Measurements from ENCODE around the gene PRSS56. TPM values are rescaled to one million over a fixed set of nuclear protein-coding genes. Genes with fewer than 3 reads are reported as not detected.

The PRSS56 gene
- polyA plus RNA-seq, 4 donors: 0.15 to 0.29 TPM; not detected in 2

- no peak for DNase-seq (ENCODE audit: low read depth in 4 of 4, low spot score in 3 of 4)
These were observed 19.4 kb downstream of the PRSS56 start, which contains the start of gene CHRNG for GRCh38 chr2:232539298-232540231. TSS of gene CHRNG (plus strand) at chr2:232539692. CDS start at chr2:232539748, 56 bp downstream.

- no peak for DNase-seq (ENCODE audit: low read depth in 4 of 4, low spot score in 3 of 4)
These were observed 20.4 kb downstream of the PRSS56 start for GRCh38 chr2:232540441-232541041.

- no peak for DNase-seq (ENCODE audit: low read depth in 4 of 4, low spot score in 3 of 4)
These were observed 21.2 kb downstream of the PRSS56 start for GRCh38 chr2:232541195-232541960.

- DNase-seq (ENCODE audit: low read depth in 4 of 4, low spot score in 3 of 4): no peak
These were observed 21.9 kb downstream of the PRSS56 start for GRCh38 chr2:232541961-232542714.

GRCh38 chr2:232542715-232543467 is 22.7 kb downstream of the PRSS56 start:
- DNase-seq (ENCODE audit: low read depth in 4 of 4, low spot score in 3 of 4): no peak

GRCh38 chr2:232543491-232543890 is 23.3 kb downstream of the PRSS56 start:
- no peak for DNase-seq (ENCODE audit: low read depth in 4 of 4, low spot score in 3 of 4)

GRCh38 chr2:232543928-232544631 is 23.9 kb downstream of the PRSS56 start:
- DNase-seq (ENCODE audit: low read depth in 4 of 4, low spot score in 3 of 4): no peak

GRCh38 chr2:232544674-232545073 is 24.5 kb downstream of the PRSS56 start:
- no peak for DNase-seq (ENCODE audit: low read depth in 4 of 4, low spot score in 3 of 4)

- no peak for DNase-seq (ENCODE audit: low read depth in 4 of 4, low spot score in 3 of 4)
These were observed 25.6 kb downstream of the PRSS56 start for GRCh38 chr2:232545511-232546375.

GRCh38 chr2:232547991-232548390 is 27.8 kb downstream of the PRSS56 start:
- no peak for DNase-seq (ENCODE audit: low read depth in 4 of 4, low spot score in 3 of 4)

- DNase-seq (ENCODE audit: low read depth in 4 of 4, low spot score in 3 of 4): no peak
These were observed 29.6 kb downstream of the PRSS56 start for GRCh38 chr2:232549655-232550353.

GRCh38 chr2:232550354-232551249 is 30.4 kb downstream of the PRSS56 start, which contains the start of the genes EIF4E2 and TIGD1:
TSS of gene EIF4E2 (plus strand) at chr2:232550689. CDS start at chr2:232550725, 36 bp downstream.
TSS of gene TIGD1 (minus strand) at chr2:232550557. CDS start at chr2:232549882, 675 bp downstream.
- DNase-seq (ENCODE audit: low read depth in 4 of 4, low spot score in 3 of 4): peak; percentile 85 to 90 (median 88)

GRCh38 chr2:232551250-232551638 is 31.1 kb downstream of the PRSS56 start:
- DNase-seq (ENCODE audit: low read depth in 4 of 4, low spot score in 3 of 4): no peak

- DNase-seq (ENCODE audit: low read depth in 4 of 4, low spot score in 3 of 4): no peak
These were observed 31.6 kb downstream of the PRSS56 start for GRCh38 chr2:232551776-232552175.

- no peak for DNase-seq (ENCODE audit: low read depth in 4 of 4, low spot score in 3 of 4)
These were observed 36.2 kb downstream of the PRSS56 start for GRCh38 chr2:232556426-232556825.

- DNase-seq (ENCODE audit: low read depth in 4 of 4, low spot score in 3 of 4): no peak
These were observed 42.4 kb downstream of the PRSS56 start for GRCh38 chr2:232562515-232563151.
